ENCODE results near the gene BCL2L2.

DNA sequence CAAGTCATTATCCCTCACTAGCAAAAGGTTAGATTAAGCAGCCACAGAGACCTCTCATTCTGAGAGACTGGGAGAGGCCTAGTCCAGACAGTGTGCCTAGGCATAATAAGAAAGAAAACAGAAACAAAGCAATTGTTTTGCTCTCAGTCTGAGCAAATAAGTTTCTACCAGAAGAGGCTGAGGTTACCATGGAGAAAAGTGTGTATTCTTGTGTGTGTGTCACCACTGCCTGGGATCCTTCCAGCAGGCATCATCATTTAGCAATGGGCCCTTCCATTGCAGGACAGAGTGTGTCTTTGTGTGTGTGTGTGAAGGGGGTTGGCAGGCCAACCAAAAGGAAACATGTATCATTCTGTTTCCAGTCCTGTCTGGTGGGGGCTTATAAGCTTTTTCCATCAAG, 54.7 kb downstream of the BCL2L2 start:
- TF ChIP-seq OTX1 (CRISPR knock-in tag; IDR thresholded peaks at IDR 0.05) (no peak), POLR2A (conservative IDR thresholded peaks at IDR 0.05) (no peak)

All from K562 (cell line).